ENCODE measurements around the gene TMEM11. TPM values are rescaled to one million over a fixed set of nuclear protein-coding genes. Genes with fewer than 3 reads are reported as not detected.

The TMEM11 gene
- total RNA-seq, 2 experiments from 2014 or later: 24.8 to 29.3 TPM

DNA sequence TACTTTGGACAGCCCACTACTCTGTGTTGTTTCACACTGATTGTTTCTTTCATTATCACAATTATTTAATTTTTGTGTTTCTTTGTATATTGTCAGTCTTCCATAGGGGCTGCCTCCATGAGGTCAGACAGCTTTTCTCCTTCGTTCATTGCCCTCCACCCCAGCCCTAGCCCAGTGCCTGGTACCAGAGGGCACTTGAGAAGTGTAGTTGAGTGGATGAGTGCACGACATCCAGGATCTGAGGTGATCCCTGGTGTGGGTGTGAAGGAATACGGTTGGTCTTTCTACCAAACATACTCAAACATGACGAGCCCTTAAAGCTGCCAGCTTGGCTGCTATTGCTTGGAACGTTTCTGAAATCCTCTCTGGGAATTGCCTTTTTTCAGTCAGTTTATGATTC lies 49.3 kb downstream of the TMEM11 start:
- no peaks in the 10 kb centered on the region for H3K36me3 Mint-ChIP-seq
- no peaks in the 10 kb centered on the region for H3K4me1 Mint-ChIP-seq
- H3K27me3 Mint-ChIP-seq: no peaks in the 10 kb centered on the region
- DNase-seq (no peak), ATAC-seq (no peak)
- CTCF ChIA-PET: no interaction called here
- no peak overlapping the region for H3K27ac Mint-ChIP-seq
- no peak overlapping the region for H3K4me3 Mint-ChIP-seq
- no peaks in the 10 kb centered on the region for H3K9me3 Mint-ChIP-seq (ENCODE audit: low read depth)

DNA sequence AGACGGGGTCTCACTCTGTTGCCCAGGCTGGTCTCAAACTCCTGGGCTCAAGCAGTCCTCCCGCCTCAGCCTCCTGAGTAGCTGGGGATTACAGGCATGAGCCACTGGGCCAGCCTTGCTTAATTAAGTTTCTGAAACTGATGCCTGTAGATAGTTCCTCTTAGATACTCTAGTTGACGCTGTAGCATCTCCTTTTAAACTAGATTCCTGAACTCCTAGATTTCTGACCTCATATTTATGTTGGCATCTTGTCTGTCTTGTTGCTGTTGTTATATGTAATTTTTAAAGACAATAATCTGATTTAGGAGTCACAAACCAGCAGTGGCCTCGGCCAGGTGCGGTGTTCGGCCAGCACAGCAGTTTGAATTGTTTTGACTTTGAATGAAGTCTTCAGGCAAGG lies 49.7 kb downstream of the TMEM11 start:
- H3K27ac Mint-ChIP-seq: no peak overlapping the region
- H3K4me1 Mint-ChIP-seq: no peaks in the 10 kb centered on the region
- no peaks in the 10 kb centered on the region for H3K27me3 Mint-ChIP-seq
- ATAC-seq (no peak), DNase-seq (no peak)
- H3K9me3 Mint-ChIP-seq (ENCODE audit: low read depth): no peaks in the 10 kb centered on the region
- no peak overlapping the region for H3K4me3 Mint-ChIP-seq
- H3K36me3 Mint-ChIP-seq: no peaks in the 10 kb centered on the region
- CTCF ChIA-PET: no interaction called here

DNA sequence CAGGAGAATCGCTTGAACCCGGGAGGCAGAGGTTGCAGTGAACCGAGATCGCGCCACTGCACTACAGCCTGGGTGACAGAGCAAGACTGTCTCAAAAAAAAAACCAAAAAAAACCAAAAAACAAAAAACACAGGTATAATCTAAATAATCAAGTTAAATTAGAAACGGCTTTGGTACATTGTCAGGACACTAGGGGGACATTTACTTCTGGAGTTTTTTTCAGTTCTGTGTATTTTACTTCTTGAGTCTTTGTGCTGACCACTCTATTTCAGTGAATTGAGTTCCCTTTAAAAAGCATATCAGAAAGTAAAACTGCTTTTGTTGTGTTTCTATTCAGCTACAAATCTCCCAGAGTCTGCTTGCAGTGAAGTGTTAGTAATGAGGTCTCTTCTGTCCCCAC lies 50.9 kb downstream of the TMEM11 start:
- H3K4me3 Mint-ChIP-seq: no peak overlapping the region
- H3K27me3 Mint-ChIP-seq: no peaks in the 10 kb centered on the region
- ATAC-seq (no peak), DNase-seq (no peak)
- CTCF ChIA-PET: no interaction called here
- no peak overlapping the region for H3K27ac Mint-ChIP-seq
- no peaks in the 10 kb centered on the region for H3K4me1 Mint-ChIP-seq
- peaks cover under 1% of the 10 kb centered on the region for H3K36me3 Mint-ChIP-seq
- no peaks in the 10 kb centered on the region for H3K9me3 Mint-ChIP-seq (ENCODE audit: low read depth)

DNA sequence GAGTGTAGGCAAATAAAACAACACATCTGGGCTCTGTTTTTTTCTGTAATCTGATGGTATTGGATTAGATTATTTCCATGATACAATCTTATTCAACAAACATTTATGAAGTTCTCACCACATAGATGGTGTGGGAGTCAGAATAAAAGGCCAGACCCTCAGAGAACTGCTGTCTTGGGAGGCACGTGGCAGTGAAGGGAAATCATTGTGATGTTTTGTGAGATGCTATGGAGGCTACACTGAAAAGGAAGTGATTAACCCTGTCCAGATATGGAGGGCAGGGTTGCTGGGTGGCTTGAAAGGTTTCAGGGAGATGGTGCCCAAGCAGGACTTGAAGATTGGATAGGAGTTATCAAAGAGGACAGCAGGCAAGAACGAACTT lies 51.6 kb downstream of the TMEM11 start:
- Mint-ChIP-seq H3K27ac (no peak overlapping the region), H3K4me3 (no peak overlapping the region), H3K27me3 (no peaks in the 10 kb centered on the region), H3K36me3 (peaks cover 2% of the 10 kb centered on the region), H3K4me1 (peaks cover 7% of the 10 kb centered on the region), H3K9me3 (ENCODE audit: low read depth) (no peaks in the 10 kb centered on the region)
- CTCF ChIA-PET: no interaction called here
- ATAC-seq (no peak), DNase-seq (no peak)

DNA sequence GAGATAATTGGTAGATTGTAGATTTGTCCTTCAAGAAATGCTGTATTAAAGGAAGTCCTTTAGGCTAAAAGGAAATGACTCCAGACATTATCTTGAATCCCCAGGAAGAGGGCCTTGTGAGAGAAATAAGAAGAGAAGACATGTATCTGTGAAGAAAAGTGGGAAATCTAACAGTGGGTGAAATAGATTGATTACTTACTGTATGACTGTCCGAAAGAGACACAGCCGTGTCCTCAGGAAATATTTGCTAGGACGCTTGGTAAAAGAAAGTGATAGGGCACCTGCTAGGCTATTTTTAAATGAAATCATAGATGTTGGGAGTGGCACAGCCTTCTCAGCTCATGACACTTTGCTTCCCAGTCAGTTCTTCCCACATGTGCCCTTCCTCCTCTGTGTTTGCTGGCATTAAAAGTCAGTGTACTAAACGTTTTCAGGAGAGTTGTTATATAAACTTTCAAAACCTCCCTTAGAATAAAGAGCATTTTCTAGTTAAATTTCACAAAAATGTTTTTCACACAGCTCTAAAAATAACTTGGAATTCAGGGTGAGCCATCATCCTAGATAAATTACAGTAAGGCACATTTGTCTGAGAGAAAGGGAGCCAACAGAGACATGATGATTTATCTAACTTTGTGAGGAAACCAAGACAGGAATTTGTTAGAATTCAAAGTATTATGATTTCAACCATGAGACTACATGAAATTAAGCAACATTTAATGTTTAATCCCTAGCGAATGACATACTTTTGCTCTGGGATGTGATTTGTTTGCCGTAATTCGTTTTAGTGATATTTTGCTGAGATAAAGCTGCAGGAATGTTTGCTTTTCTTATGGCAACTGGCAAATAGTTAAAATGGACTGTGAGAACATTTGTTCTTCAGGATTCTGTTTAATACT lies 52.2 kb downstream of the TMEM11 start:
- no peak for ATAC-seq
- DNase-seq: no peak
- H3K4me1 Mint-ChIP-seq: peaks cover 10% of the 10 kb centered on the region
- CTCF ChIA-PET: no interaction called here
- H3K27ac Mint-ChIP-seq: no peak overlapping the region
- H3K36me3 Mint-ChIP-seq: peaks cover 2% of the 10 kb centered on the region
- H3K4me3 Mint-ChIP-seq: no peak overlapping the region
- H3K9me3 Mint-ChIP-seq (ENCODE audit: low read depth): no peaks in the 10 kb centered on the region
- no peaks in the 10 kb centered on the region for H3K27me3 Mint-ChIP-seq

DNA sequence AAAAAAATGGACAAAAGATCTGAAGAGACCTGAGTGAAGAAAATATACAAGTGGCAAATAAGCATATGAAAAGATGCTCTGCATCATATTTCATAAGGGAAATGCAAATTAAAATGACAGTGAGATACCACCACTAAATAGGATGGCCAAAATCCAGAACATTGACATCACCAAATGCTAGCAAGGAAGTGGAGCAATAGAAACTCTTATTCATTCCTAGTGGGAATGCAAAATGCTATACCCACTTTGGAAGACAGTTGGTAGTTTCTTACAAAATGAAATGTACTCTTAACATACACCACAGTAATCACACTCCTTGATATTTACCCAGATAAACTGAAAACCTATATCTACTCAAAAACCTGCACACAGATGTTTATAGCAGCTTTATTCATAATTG lies 53.6 kb downstream of the TMEM11 start:
- DNase-seq (no peak), ATAC-seq (no peak)
- H3K4me1 Mint-ChIP-seq: peaks cover 10% of the 10 kb centered on the region
- no peak overlapping the region for H3K27ac Mint-ChIP-seq
- CTCF ChIA-PET: no interaction called here
- H3K9me3 Mint-ChIP-seq (ENCODE audit: low read depth): no peaks in the 10 kb centered on the region
- H3K4me3 Mint-ChIP-seq: no peak overlapping the region
- H3K36me3 Mint-ChIP-seq: peaks cover 5% of the 10 kb centered on the region
- H3K27me3 Mint-ChIP-seq: no peaks in the 10 kb centered on the region

DNA sequence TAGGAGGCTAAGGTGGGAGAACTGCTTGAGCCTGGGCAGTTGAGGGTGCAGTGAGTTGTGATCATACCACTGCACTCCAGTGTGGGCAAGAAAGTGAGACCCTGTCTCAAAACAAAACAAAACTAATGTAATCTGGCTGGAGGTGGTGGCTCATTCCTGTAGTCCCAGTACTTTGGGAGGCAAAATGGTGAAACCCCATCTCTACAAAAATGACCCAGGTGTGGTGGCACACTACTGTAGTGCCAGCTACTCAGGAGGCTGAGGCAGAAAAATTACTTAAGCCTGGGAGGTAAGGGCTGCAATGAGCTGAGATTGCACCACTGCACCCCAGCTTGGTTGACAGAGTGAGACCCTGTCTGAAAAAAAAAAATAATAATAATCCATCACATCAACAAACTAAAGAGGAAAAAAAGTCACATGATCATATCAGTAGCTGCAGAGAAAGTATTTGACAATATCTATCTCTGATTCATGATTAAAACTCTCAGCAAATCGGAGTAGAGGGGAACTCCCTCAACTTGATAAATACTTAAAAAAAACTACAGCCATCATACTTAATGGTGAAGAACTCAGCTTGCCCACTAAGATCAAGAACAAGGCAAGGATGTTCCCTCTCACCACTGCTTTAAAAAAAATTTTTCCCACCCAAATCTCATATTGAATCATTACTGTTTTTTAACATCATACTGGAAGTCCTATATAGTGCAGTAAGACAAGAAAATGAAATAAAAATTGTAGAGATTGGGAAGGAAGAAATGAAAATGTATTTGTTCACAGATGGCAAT lies 56.2 kb downstream of the TMEM11 start:
- Mint-ChIP-seq H3K9me3 (ENCODE audit: low read depth) (peaks cover 12% of the 10 kb centered on the region), H3K36me3 (peaks cover 20% of the 10 kb centered on the region), H3K4me3 (no peak overlapping the region), H3K4me1 (peaks cover 10% of the 10 kb centered on the region), H3K27ac (no peak overlapping the region), H3K27me3 (no peaks in the 10 kb centered on the region)
- DNase-seq: no peak
- CTCF ChIA-PET: no interaction called here
- no peak for ATAC-seq

DNA sequence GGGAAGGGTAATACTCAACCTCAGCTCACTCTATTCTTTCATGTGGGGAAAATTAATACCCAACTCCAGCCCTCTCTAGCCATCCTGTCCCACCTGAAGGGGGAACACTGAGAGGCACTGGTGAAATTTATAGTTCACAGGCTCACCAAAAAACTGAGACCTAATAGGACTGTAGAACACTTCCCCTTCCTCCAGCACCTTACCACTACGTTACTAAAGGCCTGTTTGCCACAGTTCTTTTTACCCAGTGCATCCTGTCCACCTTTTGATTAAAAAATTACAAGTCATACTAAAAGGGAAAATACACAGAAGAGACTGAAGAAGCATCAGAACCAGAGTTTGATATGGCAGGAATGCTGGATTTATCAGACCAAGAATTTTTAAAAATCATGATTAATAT lies 61.2 kb downstream of the TMEM11 start:
- Mint-ChIP-seq H3K27me3 (no peaks in the 10 kb centered on the region), H3K27ac (no peak overlapping the region), H3K36me3 (peaks cover 40% of the 10 kb centered on the region), H3K4me1 (peaks cover 6% of the 10 kb centered on the region), H3K9me3 (ENCODE audit: low read depth) (peaks cover 26% of the 10 kb centered on the region), H3K4me3 (no peak overlapping the region)
- ATAC-seq: no peak
- no peak for DNase-seq
- CTCF ChIA-PET: no interaction called here

DNA sequence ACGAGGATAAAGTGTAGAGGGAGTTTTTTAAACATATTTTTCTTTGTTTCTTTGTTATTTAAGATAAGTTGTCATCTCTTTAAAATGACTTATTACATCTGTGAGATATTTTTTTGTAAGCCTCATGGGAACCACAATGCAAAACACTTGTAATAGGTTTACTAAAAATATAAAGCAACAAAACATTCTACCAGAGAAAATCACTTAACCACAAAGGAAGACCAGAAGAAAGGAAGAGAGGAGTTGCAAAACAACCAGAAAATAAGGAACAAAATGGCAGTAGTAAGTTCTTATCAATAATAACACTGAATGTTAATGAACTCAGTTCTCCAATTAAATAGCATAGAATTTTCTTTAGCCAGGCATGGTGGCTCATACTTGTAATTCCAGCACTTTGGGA lies 64.3 kb downstream of the TMEM11 start:
- CTCF ChIA-PET: no interaction called here
- no peaks in the 10 kb centered on the region for H3K27me3 Mint-ChIP-seq
- ATAC-seq (no peak), DNase-seq (no peak)
- H3K4me1 Mint-ChIP-seq: no peaks in the 10 kb centered on the region
- peaks cover 53% of the 10 kb centered on the region for H3K36me3 Mint-ChIP-seq
- no peak overlapping the region for H3K4me3 Mint-ChIP-seq
- H3K27ac Mint-ChIP-seq: no peak overlapping the region
- peaks cover 23% of the 10 kb centered on the region for H3K9me3 Mint-ChIP-seq (ENCODE audit: low read depth)

Other genes starting within 250 kb of the TMEM11 start
- gene USP22, start 171.2 kb downstream of the TMEM11 start, total RNA-seq: 100 to 1,000 TPM; 120 to 180 TPM
- gene DHRS7B, start 87.2 kb downstream of the TMEM11 start, total RNA-seq: 10 to 100 TPM; 18.8 to 19.0 TPM
- gene NATD1, start 39.2 kb upstream of the TMEM11 start, total RNA-seq: 1 to 10 TPM; 1.8 to 1.9 TPM
- 10 to 100 TPM; 65.5 to 97.3 TPM for gene MAP2K3, start 70.5 kb upstream of the TMEM11 start, total RNA-seq
- not detected for gene KCNJ12, start 162.2 kb upstream of the TMEM11 start, total RNA-seq

Data from activated CD8-positive, alpha-beta memory T cell treated with anti-CD3 and anti-CD28 coated beads, Interleukin-2, amount 10 ng/mL, durations not matched to agents 7 days and 5 days (primary cell).